Endothelial cell (in vitro differentiated cells): ENCODE data around the gene SIRT7. TPM values are rescaled to one million over a fixed set of nuclear protein-coding genes. Genes with fewer than 3 reads are reported as not detected.

Experiments used
- DNase-seq: peaks from one replicate; pipeline ENCODE4 v3.0.0; 2021; ENCODE audit warnings: low spot score
- H3K27ac Mint-ChIP-seq: one replicate; pipeline ENCODE4 v1.8.0; 2021; ENCODE audit warnings: mixed read lengths, inconsistent platforms; ENCODE audit not compliant: unreplicated experiment
- H3K27me3 Mint-ChIP-seq: one replicate; pipeline ENCODE4 v1.8.0; 2021; ENCODE audit warnings: mild to moderate bottlenecking, moderate library complexity, mixed read lengths, inconsistent platforms; ENCODE audit not compliant: unreplicated experiment
- H3K36me3 Mint-ChIP-seq: one replicate; pipeline ENCODE4 v1.8.0; 2021; ENCODE audit warnings: mild to moderate bottlenecking, low read depth, mixed read lengths, inconsistent platforms; ENCODE audit not compliant: unreplicated experiment
- H3K4me1 Mint-ChIP-seq: one replicate; pipeline ENCODE4 v1.8.0; 2021; ENCODE audit warnings: mild to moderate bottlenecking, mixed read lengths, inconsistent platforms; ENCODE audit not compliant: unreplicated experiment
- H3K4me3 Mint-ChIP-seq: one replicate; pipeline ENCODE4 v1.8.0; 2021; ENCODE audit warnings: mild to moderate bottlenecking, mixed read lengths, inconsistent platforms; ENCODE audit not compliant: unreplicated experiment
- H3K9me3 Mint-ChIP-seq: one replicate; pipeline ENCODE4 v1.8.0; 2021; ENCODE audit warnings: mixed read lengths, inconsistent platforms; ENCODE audit not compliant: unreplicated experiment
- CTCF ChIP-seq: fragments of 200-600 bp; sonication (generic); IDR thresholded peaks from one replicate; pipeline ENCODE4 v1.5.0; 2021; ENCODE audit warnings: antibody characterized with exemption; ENCODE audit not compliant: unreplicated experiment
- total RNA-seq: library from RNA; stranded (reverse); fragmentation: NEBNext Ultra II Directional; extraction: Animal tissue kit (Norgen Biotek cat#: 25700); gene quantifications from one replicate; pipeline ENCODE4 v1.2.1, GENCODE V29; 2021; ENCODE audit not compliant: unreplicated experiment

Gene SIRT7
- total RNA-seq, 1 donor from 2014 or later = 14.4 TPM

DNA sequence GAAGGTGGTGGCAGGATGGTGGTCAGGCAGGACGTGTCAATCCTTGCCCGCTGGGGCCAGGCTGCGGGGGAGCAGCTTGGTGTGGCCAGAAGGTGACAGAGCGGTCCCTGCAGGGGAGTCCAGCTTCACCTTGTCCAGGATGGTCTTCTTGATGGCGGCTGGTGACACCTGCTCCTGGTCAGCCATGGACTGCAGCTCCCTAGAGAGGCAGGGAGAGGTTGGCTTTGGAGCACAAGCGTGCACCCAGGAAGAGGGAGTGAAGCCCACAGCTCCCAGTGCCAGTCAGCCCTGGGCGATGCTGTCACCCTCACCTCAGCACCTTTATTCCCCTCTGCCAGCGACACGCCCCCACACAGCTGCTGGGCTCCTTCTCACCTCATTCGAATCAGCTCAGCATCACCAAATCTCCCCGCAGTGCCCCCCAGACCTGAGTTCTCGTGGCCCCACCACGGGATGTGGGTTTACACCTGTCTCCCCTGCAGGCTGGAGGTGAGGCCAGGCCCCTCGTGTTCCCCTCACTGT, 15.3 kb upstream of the SIRT7 start:
- no peak overlapping the region for H3K4me3 Mint-ChIP-seq
- peaks cover 18% of the 10 kb centered on the region for H3K27me3 Mint-ChIP-seq
- peaks cover 5% of the 10 kb centered on the region for H3K36me3 Mint-ChIP-seq

GRCh38 chr17:81932333-81932983, 14.5 kb upstream of the SIRT7 start:
- H3K9me3 Mint-ChIP-seq = no peaks in the 10 kb centered on the region
- no peak for TF ChIP-seq CTCF
- H3K27me3 Mint-ChIP-seq = peaks cover 14% of the 10 kb centered on the region
- H3K4me3 Mint-ChIP-seq = no peak overlapping the region
- no peak overlapping the region for H3K27ac Mint-ChIP-seq
- H3K36me3 Mint-ChIP-seq = peaks cover 5% of the 10 kb centered on the region
- no peak for DNase-seq
- H3K4me1 Mint-ChIP-seq = peaks cover 5% of the 10 kb centered on the region

More for the DNA sequence above, 15.3 kb upstream of the SIRT7 start:
- no peaks in the 10 kb centered on the region for H3K9me3 Mint-ChIP-seq
- no peak for TF ChIP-seq CTCF
- peaks cover 8% of the 10 kb centered on the region for H3K4me1 Mint-ChIP-seq
- no peak overlapping the region for H3K27ac Mint-ChIP-seq
- no peak for DNase-seq

- no peak overlapping the region for H3K4me3 Mint-ChIP-seq
- H3K9me3 Mint-ChIP-seq = no peaks in the 10 kb centered on the region
- H3K4me1 Mint-ChIP-seq = peaks cover 4% of the 10 kb centered on the region
- no peak for TF ChIP-seq CTCF
- no peak overlapping the region for H3K27ac Mint-ChIP-seq
- H3K27me3 Mint-ChIP-seq = peaks cover 14% of the 10 kb centered on the region
- H3K36me3 Mint-ChIP-seq = peaks cover 5% of the 10 kb centered on the region
- DNase-seq = no peak
Observed at GRCh38 chr17:81931557-81932332, 13.8 kb upstream of the SIRT7 start.

GRCh38 chr17:81931189-81931556, 13.2 kb upstream of the SIRT7 start:
- Mint-ChIP-seq H3K9me3 (no peaks in the 10 kb centered on the region), H3K27ac (no peak overlapping the region), H3K4me3 (no peak overlapping the region), H3K27me3 (peaks cover 19% of the 10 kb centered on the region), H3K36me3 (peaks cover 5% of the 10 kb centered on the region), H3K4me1 (peaks cover 8% of the 10 kb centered on the region)
- no peak for DNase-seq
- no peak for TF ChIP-seq CTCF
